ENCODE results near the gene POMP.

Gene POMP

GRCh38 chr13:28704282-28704681 is 45.4 kb downstream of the POMP start:
- DNase-seq, result no peak

- no peak for DNase-seq
Measured at GRCh38 chr13:28704919-28705318, 46.0 kb downstream of the POMP start.

GRCh38 chr13:28705461-28706083 is 46.6 kb downstream of the POMP start:
- no peak for DNase-seq

- DNase-seq, result no peak
Measured at GRCh38 chr13:28707629-28708427, 48.9 kb downstream of the POMP start.

- DNase-seq, result no peak
Measured at GRCh38 chr13:28710161-28710560, 51.2 kb downstream of the POMP start.

GRCh38 chr13:28714651-28715050 is 55.7 kb downstream of the POMP start:
- no peak for DNase-seq

GRCh38 chr13:28716511-28716910 is 57.6 kb downstream of the POMP start:
- no peak for DNase-seq

- DNase-seq, result no peak
Measured at GRCh38 chr13:28717170-28717569, 58.2 kb downstream of the POMP start.

- DNase-seq, result no peak
Measured at GRCh38 chr13:28718196-28718542, 59.2 kb downstream of the POMP start.

GRCh38 chr13:28718543-28719226 is 59.8 kb downstream of the POMP start, which contains the start of gene SLC46A3:
TSS of gene SLC46A3 (minus strand) at chr13:28718970. CDS start at chr13:28717998, 972 bp downstream.
- DNase-seq, result peak; percentile 69 to 80

- no peak for DNase-seq
Measured at GRCh38 chr13:28719227-28720055, 60.5 kb downstream of the POMP start.

- DNase-seq, result no peak
Measured at GRCh38 chr13:28723806-28724205, 64.9 kb downstream of the POMP start.

- DNase-seq, result no peak
Measured at GRCh38 chr13:28725046-28725610, 66.2 kb downstream of the POMP start.
